MG63 (cell line): ENCODE results near the gene COL25A1. TPM values are rescaled to one million over a fixed set of nuclear protein-coding genes. Genes with fewer than 3 reads are reported as not detected.
A peak's percentile ranks its signal among the peaks of the same experiment; 100 is the strongest.

Experiments
- DNase-seq: peaks from one replicate; pipeline ENCODE4 v3.0.0-alpha.2; 2020
- H3K27me3 ChIP-seq: fragments of 250-450 bp; sonication (Bioruptor Pico); 2 replicates; pipeline ENCODE4 v1.5.1; 2020; ENCODE audit warnings: mild to moderate bottlenecking, moderate library complexity
- H3K36me3 ChIP-seq: fragments of 250-450 bp; sonication (Bioruptor Pico); 2 replicates; pipeline ENCODE4 v1.5.1; 2020; ENCODE audit warnings: mild to moderate bottlenecking, moderate library complexity
- H3K4me3 ChIP-seq: fragments of 250-450 bp; sonication (Bioruptor Pico); 2 replicates; pipeline ENCODE4 v1.5.1; 2020; ENCODE audit warnings: mild to moderate bottlenecking, moderate library complexity
- H3K9me3 ChIP-seq: fragments of 250-450 bp; sonication (Bioruptor Pico); 2 replicates; pipeline ENCODE4 v1.5.1; 2020; ENCODE audit warnings: mild to moderate bottlenecking, moderate library complexity
- total RNA-seq: library from RNA; depleted of rRNA; stranded (reverse); fragments of >200 nt; shearing (Covaris generic); gene quantifications from 2 replicates; pipeline ENCODE4 v1.2.3, GENCODE V29; 2014; ENCODE audit warnings: low replicate concordance; rRNA removed

Gene COL25A1
- not detected in 2 replicates for total RNA-seq

DNA sequence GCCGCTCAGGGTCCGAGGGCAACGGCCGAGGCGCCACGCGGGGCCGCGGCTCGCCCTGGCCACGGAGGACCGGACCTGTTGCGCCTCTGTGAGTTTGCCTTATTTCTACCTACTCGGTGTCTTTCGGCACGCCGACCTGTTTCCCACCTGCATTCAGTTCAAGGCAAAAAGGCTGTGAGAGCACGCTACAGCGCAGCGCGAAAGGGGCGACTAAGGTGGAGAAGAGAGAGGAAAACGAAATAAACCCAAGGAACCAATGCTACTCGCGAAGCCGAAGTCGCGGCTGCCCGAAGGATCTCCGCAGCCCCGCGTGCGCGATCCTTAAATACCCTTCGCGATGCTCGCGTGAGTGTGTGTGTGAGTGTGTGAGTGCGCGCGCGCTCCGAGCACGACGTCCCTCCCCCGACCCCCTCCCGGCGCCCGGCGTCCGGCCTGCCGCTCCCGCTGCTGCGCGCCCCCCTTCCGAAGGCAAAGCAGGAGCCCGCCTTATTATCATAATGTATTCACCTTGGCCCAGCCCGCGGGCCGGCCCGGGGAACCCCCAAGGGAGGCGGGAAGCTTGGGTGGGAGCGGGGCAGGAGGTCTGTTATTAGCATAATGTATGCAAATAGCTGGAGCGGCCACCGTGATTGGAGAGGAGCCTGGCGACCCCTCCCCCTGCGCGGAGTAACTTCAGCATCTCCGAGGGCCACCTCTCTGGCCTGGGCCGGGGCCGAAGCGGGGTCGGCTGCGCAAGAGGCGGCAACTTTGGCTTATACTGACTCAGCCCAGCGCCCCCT lies at the start of gene COL25A1:
Gene COL25A1, minus strand, starts transcription at position 298 of the 779 bp plus-strand sequence.
- Histone ChIP-seq H3K4me3 (peak within 1 kb of the TSS; percentile 25), H3K27me3 (peaks cover 21% of the 10 kb centered on the region), H3K9me3 (no peaks in the 10 kb centered on the region), H3K36me3 (no peaks in the 10 kb centered on the region)
- peak; percentile 26 for DNase-seq

DNA sequence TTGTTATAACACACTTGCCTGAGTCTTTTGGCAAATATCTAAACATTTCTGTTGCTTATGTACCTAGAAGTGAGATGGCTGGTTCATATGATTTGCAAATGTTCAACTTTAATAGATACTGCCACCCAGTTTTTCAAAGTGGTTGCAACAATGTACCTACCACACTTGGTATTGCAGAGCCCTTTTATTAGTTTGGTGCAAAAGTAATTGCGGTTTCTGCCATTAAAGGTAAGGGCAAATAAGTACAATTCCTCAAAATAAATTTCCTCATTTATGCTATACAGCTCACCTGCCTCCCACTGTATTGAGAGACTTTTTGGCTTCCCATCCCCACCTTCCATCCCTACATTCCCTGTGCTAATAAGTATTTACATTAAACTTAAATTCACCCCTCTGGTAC lies 47.7 kb upstream of the COL25A1 start:
- Histone ChIP-seq H3K4me3 (no peak overlapping the region), H3K36me3 (no peaks in the 10 kb centered on the region), H3K9me3 (no peaks in the 10 kb centered on the region), H3K27me3 (no peaks in the 10 kb centered on the region)
- DNase-seq = no peak

DNA sequence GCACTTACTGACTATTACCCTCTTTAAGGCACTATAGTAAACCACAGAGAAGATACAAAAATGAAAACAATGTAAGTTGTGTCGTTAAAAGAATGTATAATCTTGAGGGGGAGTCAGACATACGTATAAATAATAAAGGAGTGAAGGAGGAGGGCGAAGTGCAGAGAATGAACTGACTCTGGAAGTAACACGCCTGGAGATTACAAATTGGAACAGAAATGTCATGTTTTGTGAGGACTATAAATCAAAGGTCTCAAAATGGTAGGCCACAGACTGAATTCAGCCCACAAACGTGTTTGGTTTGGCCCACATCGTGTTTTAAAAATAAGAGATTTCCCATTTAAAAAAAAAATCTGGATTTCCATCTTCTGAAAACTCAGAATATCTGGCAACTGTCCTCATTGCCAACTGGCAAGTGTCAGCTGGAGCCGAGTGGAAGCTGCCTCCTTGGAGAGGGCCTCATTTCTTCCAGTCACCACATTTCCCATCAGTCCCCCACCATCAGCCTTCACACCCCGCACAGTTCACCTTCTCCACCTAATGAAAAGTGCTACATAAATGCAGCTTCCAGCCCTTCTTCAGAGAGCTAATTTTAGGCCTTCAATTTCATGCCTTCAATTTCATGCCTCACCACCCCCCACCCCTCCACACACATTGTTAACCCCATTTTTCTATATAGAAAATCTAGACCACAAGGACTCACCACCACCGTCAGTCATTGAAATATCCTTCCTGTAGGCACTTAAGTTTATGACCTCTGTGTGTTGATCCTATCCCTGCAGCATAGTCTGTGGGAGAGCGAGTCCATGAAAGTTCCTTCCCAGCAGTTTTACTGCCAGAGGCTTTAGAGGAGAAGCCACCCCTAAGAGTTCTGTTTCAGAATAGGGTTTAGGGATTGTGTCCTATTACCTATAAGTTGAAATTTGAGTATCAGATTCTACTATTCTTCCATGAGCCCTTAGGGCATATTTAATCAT lies 32.0 kb upstream of the COL25A1 start:
- Histone ChIP-seq H3K27me3 (no peaks in the 10 kb centered on the region), H3K36me3 (no peaks in the 10 kb centered on the region), H3K4me3 (no peak overlapping the region), H3K9me3 (no peaks in the 10 kb centered on the region)
- no peak for DNase-seq

DNA sequence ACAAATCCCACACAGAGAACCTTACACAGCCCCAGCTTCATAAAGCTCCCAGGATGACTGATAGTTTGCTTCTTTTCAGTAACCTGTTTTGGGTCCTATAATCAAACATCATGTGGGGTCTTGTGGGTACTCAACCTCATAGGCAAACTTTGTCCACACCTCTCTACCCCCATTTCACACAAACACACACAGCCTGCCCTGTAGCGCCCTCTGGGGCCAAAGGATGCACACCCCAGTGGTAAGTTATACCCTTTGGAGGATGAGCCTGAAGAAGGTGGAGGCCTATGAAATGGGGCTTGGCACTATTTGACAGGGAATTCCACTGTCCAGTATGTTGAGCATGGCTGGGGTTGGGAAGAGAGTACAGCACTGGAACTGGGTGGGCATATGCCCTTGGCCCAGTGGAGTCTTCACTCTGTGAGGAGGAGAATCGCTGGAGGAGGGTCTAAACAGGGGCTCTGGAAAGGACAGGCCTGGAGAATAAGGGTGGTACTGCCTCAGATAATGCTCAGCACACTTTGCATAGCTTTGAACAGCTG lies 30.5 kb upstream of the COL25A1 start:
- Histone ChIP-seq H3K9me3 (no peaks in the 10 kb centered on the region), H3K27me3 (no peaks in the 10 kb centered on the region), H3K4me3 (no peak overlapping the region), H3K36me3 (no peaks in the 10 kb centered on the region)
- no peak for DNase-seq

DNA sequence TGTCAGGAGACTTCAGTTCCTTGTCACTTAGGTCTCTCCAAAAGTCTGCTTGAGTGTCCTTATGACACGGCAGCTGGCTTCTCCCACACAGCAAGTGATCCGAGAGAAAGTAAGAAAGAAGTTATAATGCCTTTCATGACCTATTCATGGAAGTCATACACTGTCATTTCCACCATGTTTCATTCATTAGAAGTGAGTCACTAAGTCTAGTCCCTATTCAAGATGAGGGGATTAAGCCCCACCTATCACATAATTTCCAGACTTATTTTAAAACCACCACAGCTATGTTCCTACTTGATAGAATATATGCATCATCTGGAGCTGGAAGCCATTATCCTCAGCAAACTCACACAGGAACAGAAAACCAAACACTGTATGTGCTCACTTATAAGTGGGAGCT lies 25.2 kb upstream of the COL25A1 start:
- no peak overlapping the region for H3K4me3 ChIP-seq
- no peaks in the 10 kb centered on the region for H3K9me3 ChIP-seq
- no peak for DNase-seq
- no peaks in the 10 kb centered on the region for H3K27me3 ChIP-seq
- H3K36me3 ChIP-seq = no peaks in the 10 kb centered on the region

DNA sequence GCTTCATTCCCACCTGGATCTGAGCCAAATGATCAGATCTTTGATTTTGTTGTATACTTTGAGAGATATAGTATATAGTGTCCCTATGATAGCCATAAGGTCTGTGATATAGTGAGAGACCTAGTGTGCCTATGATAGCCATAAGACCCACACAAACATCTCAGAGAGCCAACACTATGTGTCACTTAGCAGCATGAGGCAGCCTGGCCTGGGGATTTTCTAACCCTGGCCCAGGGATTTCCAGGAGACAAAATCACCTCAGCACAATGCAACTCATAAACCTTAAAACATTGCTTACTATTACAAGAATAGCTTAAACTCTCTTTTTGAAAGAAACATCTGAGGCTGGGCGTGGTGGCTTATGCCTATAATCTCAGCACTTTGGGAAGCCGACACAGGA lies 23.2 kb upstream of the COL25A1 start:
- DNase-seq = no peak
- no peaks in the 10 kb centered on the region for H3K36me3 ChIP-seq
- no peaks in the 10 kb centered on the region for H3K9me3 ChIP-seq
- H3K4me3 ChIP-seq = no peak overlapping the region
- no peaks in the 10 kb centered on the region for H3K27me3 ChIP-seq

DNA sequence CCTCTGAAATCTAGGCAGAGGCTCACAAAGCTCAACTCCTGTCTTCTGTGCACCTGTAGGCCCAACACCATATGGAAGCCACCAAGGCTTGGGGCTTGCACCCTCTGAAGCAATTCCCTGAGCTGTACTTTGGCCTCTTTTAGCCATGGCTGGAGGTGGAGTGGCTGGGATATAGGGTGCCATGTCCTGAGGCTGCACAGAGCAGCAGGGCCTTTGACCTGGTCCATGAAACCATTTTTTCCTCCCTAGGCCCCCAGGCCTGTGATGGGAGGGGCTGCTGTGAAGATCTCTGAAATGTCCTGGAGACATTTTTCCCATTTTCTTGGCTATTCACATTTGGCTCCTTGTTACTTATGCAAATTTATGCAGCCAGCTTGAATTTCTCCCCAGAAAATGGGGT lies 20.9 kb upstream of the COL25A1 start:
- H3K4me3 ChIP-seq = no peak overlapping the region
- no peak for DNase-seq
- H3K9me3 ChIP-seq = no peaks in the 10 kb centered on the region
- H3K36me3 ChIP-seq = no peaks in the 10 kb centered on the region
- no peaks in the 10 kb centered on the region for H3K27me3 ChIP-seq

DNA sequence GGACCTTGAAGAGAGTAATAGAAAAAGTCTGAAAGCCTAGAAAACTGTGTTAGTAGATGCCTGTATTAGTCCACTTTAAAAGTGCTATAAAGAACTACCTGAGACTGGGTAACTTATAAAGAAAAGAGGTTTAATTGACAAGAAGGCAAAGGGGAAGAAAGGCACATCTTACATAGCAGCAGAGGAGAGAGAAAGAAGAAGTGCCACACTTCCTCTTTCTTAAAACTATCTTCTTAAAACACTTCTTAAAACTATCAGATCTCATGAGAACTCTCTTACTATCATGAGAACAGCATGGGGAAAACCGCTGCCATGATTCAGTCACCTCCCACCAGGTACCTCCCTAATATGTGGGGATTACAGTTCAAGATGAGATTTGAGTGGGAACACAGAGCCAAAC lies 18.8 kb upstream of the COL25A1 start:
- DNase-seq = no peak
- no peaks in the 10 kb centered on the region for H3K9me3 ChIP-seq
- no peaks in the 10 kb centered on the region for H3K36me3 ChIP-seq
- H3K4me3 ChIP-seq = no peak overlapping the region
- H3K27me3 ChIP-seq = no peaks in the 10 kb centered on the region

DNA sequence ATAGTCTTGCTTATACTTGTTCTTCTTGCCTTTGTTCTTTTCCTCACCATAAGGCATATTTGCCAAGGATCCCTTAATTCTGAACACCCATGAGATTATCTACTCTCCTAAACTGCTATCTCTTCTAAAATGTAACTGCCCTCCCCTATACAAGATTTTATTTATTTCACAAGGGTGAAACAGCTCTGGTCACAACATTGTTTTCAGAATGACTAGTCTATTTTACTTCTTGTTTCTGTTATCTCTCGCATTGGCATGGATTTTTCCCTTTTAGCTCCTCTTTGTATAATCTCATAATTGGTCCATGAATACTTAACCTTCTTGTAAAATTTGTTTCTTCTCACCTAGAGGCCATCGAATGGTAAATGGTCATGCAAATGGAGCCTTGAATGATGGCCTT lies 17.2 kb upstream of the COL25A1 start:
- no peak for DNase-seq
- H3K36me3 ChIP-seq = no peaks in the 10 kb centered on the region
- no peaks in the 10 kb centered on the region for H3K9me3 ChIP-seq
- H3K27me3 ChIP-seq = no peaks in the 10 kb centered on the region
- H3K4me3 ChIP-seq = no peak overlapping the region

DNA sequence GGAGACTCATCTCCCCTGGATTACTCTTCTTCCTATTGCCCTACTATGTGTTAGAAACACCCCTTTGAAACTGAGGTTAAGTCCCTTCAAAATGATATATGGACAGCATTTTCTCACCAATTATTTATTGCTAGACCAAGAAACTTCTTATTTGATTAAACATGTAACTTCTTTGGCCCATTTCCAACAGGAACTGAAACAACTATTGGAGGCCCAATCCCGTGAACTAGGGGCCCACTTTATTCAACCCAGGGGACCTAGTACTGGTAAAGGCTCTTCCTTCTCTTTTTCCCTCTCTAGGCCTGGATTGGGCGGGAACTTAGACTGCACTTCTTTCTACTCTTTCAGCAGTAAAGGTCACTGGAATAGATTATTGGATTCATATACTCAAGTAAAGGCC lies 16.7 kb upstream of the COL25A1 start:
- no peak for DNase-seq
- H3K36me3 ChIP-seq = no peaks in the 10 kb centered on the region
- no peaks in the 10 kb centered on the region for H3K27me3 ChIP-seq
- H3K4me3 ChIP-seq = no peak overlapping the region
- no peaks in the 10 kb centered on the region for H3K9me3 ChIP-seq

DNA sequence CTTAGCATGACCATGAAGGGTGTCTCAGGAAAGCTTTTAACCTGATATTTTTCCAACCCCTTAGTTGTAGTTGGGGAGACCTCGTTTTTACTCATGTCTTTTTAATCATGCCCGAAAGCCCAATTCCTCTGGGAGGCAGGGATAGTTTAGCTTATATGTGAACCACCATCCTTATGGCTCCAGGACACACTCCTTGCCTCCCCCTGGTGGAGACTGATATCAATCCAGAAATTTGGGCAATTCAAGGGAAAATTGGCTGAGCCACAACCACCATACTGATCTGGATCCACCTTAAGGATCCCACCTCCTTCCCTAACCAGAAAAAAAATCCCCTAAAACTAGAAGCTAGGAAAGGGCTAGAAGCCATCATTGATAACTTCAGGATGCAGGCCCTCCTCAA lies 13.4 kb upstream of the COL25A1 start:
- no peaks in the 10 kb centered on the region for H3K9me3 ChIP-seq
- no peaks in the 10 kb centered on the region for H3K36me3 ChIP-seq
- no peak for DNase-seq
- H3K27me3 ChIP-seq = no peaks in the 10 kb centered on the region
- no peak overlapping the region for H3K4me3 ChIP-seq

DNA sequence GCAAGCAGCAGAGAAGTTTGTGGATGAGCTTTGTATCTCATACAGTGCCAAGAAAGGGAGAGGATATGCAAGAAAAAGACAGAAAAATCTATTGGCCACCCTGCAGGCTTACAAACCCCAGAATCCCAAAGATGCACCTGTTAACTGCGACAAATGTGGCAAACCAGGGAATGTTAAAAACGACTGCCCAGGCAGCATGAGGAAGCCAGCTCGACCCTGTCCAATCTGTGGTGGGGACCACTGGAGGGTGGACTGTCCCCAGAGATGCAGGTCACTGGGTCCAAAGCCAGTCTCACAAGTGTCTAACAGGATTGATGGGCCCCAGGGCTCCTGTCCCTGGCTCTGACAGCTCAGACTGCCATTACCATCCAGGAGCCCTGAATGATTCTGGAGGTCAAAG lies 12.9 kb upstream of the COL25A1 start:
- Histone ChIP-seq H3K36me3 (no peaks in the 10 kb centered on the region), H3K4me3 (no peak overlapping the region), H3K9me3 (no peaks in the 10 kb centered on the region)

DNA sequence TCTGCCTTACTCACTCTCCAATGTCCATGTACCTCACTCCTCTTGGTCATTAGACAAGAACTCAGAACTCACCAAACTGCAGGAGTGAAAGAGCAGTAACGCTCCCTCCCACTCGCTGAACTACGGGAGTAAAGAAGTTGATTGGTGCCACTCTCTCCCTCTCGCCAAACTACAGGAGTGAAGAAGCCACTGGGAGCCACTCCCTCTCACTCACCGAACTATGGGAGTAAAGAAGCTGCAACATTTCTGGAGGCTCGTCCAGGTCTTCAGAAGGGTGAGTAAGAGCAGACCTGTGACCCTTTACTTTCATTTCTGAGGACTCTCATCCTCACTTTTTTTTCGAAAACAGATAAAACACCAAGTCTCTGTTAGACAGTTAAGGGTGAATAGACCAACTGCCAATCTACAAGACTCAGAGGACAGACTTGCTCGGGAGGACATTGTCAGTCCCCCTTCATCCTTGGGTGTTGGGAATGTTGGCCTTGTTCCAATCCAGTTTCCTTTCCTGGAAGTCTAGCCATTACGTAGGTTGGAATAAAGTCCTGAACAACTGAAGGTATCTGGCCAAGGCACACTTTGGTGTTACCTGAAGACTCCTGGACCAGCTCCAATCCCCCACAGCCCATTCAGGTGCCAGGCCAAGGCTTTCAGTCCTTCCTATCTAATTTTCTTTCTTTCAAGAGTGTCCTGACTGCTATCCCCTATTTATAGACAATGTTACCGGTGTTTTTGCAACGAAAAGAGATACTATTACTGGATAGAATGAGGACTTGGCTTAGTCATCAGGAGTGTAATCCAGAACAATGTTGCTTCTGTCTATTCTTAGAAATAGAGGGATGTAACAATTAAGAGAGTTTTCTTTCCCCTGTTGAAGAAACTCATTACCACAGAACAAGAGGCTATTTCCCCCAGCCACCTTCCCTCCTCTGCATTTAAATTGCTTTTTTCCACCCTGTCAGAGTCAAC lies 11.0 kb upstream of the COL25A1 start:
- no peaks in the 10 kb centered on the region for H3K27me3 ChIP-seq
- H3K4me3 ChIP-seq = no peak overlapping the region
- no peaks in the 10 kb centered on the region for H3K36me3 ChIP-seq
- DNase-seq = no peak
- H3K9me3 ChIP-seq = no peaks in the 10 kb centered on the region

More for the DNA sequence above, 12.9 kb upstream of the COL25A1 start:
- DNase-seq = no peak
- H3K27me3 ChIP-seq = no peaks in the 10 kb centered on the region

DNA sequence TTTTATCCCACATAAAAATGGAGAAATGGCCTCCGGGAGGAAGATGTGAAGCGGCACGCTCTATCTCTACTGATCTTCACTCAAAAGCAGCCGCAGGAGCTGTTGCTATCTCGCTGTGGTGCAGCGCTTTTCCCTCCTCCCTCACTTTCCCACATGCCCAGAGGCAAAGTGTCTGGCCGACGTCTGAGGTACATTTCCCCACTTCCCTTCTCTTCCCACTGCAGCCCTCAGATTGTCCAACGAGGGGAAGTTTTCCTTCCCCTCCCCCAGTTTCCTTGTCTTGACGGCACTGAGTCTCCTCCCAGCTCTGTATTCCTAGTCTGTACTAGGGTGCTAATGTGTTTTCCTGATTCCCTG lies 660 bp upstream of the COL25A1 start:
- Histone ChIP-seq H3K4me3 (no peak overlapping the region), H3K9me3 (no peaks in the 10 kb centered on the region), H3K27me3 (peaks cover 21% of the 10 kb centered on the region), H3K36me3 (no peaks in the 10 kb centered on the region)
- no peak for DNase-seq

DNA sequence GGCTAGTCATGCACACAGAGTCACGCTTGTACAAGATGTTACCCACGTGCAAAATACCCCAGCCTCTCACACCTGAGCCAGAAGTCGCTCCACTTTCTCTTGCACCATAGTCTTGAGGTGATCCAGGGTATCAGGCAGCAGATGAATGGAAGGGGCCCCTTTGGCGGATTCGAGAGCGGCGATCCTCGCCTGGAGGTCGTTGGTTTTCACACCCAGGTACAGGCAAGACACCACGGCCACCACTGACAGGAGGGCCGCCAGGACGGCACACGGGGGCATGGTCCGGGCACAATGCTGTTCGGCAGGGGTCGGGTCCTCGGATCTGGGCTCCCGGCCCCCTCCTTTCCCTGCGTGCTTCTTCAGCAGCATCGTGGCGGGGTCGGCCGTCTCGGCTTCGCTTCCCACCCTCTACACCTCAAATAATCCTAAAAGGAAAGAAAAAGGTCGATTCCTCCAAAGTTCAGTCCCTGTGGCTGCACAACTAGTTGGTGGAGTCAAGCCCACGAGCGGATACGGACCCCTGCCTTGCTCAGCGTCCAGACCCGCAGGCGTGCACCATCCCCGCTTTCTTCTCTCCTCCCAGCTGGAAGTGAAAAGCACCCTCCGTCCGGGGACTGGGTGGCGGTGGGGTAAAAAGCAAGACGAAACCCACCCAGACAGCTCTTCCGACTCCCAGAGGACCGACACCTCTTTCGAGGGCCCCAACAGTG lies 652 bp downstream of the COL25A1 start:
- DNase-seq = no peak
- H3K27me3 ChIP-seq = peaks cover 21% of the 10 kb centered on the region
- H3K36me3 ChIP-seq = no peaks in the 10 kb centered on the region
- no peaks in the 10 kb centered on the region for H3K9me3 ChIP-seq
- peak overlapping the region; percentile 25 for H3K4me3 ChIP-seq
